ENCODE measurements around the gene HACD2. TPM values are rescaled to one million over a fixed set of nuclear protein-coding genes. Genes with fewer than 3 reads are reported as not detected.

HACD2 gene
- total RNA-seq = 11.4 and 12.8 TPM in 2 replicates

GRCh38 chr3:123584988-123585937 lies at the start of gene HACD2:
HACD2 (minus strand) TSS chr3:123585053; CDS start chr3:123585027, 26 bp downstream.

DNA sequence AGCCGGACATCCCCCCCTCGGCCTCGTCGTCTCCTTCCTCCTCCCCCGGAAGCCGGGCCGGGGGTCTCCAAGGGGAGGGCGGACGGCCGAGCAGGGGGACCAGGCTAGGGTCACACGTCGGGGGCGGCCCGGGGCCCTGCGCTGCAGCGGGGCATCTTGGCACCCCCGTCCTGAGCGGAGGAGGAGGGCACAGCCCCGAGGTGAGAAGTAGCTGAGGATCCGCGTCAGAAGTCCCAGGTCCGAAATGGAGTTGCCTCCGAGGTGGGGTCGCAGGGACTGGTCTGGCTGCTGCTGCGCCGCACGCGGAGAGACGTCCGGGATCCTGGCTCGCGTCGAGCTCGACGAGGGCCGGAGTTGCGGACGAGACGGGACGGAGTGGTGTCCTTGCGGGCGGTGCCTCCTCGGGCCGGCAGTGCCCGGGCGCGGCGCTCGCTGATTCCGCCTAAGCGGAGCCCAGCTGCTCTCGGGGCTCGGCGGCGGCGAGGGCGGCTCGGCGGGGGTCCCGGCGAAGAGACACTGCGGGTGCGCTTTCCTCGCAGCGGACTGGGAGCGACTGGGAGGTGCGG lies 136.2 kb downstream of the HACD2 start, which contains the start of gene ADCY5:
TSS of gene ADCY5 (minus strand) at position 555 of the 566 bp plus-strand sequence. CDS start at position 10, 545 bp downstream.

Other genes starting within 250 kb of the HACD2 start
- under 0.01 and 0.15 TPM in 2 replicates for gene ADCY5, start 136.0 kb downstream of the HACD2 start, total RNA-seq

All from bronchus fibroblast of lung (primary cell).